ACC112 (cell line): Measurements from ENCODE around the gene S100A3.
"Not testable (repeated sequence)": the region's sequence is repeated elsewhere in the genome, so short reads cannot be mapped to it uniquely, and the experiment has no call there.

Experiments used
- H2AFZ ChIP-seq: fragments of 200-600 bp; sonication (generic); one replicate; pipeline ENCODE4 v1.6.0; 2017; ENCODE audit warnings: antibody characterized with exemption, low read length; ENCODE audit not compliant: unreplicated experiment
- H3K27ac ChIP-seq: fragments of 200-600 bp; sonication (generic); 2 replicates; pipeline ENCODE4 v1.5.1; 2014; ENCODE audit warnings: low read depth, mild to moderate bottlenecking, antibody characterized with exemption, low read length, moderate library complexity
- H3K27me3 ChIP-seq: fragments of 200-600 bp; sonication (generic); 2 replicates; pipeline ENCODE4 v1.6.1; 2014; ENCODE audit warnings: mild to moderate bottlenecking, antibody characterized with exemption, low read length, moderate library complexity, mixed read lengths; ENCODE audit not compliant: insufficient read depth
- H3K36me3 ChIP-seq: fragments of 200-600 bp; sonication (generic); 2 replicates; pipeline ENCODE4 v1.6.1; 2016; ENCODE audit warnings: mild to moderate bottlenecking, antibody characterized with exemption, low read length, moderate library complexity, mixed read lengths; ENCODE audit not compliant: insufficient read depth
- H3K4me1 ChIP-seq: fragments of 200-600 bp; sonication (generic); one replicate; pipeline ENCODE4 v1.6.1; 2016; ENCODE audit warnings: low read length, mixed read lengths; ENCODE audit not compliant: insufficient read depth, unreplicated experiment, control insufficient read depth
- H3K4me3 ChIP-seq: fragments of 200-600 bp; sonication (generic); 2 replicates; pipeline ENCODE4 v1.5.1; 2014; ENCODE audit warnings: mild to moderate bottlenecking, low read depth, low read length
- H3K79me2 ChIP-seq: fragments of 200-600 bp; sonication (generic); one replicate; pipeline ENCODE4 v1.6.0; 2016; ENCODE audit warnings: low read length; ENCODE audit not compliant: control insufficient read depth, unreplicated experiment, insufficient read depth

Gene S100A3, protein sequence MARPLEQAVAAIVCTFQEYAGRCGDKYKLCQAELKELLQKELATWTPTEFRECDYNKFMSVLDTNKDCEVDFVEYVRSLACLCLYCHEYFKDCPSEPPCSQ

DNA sequence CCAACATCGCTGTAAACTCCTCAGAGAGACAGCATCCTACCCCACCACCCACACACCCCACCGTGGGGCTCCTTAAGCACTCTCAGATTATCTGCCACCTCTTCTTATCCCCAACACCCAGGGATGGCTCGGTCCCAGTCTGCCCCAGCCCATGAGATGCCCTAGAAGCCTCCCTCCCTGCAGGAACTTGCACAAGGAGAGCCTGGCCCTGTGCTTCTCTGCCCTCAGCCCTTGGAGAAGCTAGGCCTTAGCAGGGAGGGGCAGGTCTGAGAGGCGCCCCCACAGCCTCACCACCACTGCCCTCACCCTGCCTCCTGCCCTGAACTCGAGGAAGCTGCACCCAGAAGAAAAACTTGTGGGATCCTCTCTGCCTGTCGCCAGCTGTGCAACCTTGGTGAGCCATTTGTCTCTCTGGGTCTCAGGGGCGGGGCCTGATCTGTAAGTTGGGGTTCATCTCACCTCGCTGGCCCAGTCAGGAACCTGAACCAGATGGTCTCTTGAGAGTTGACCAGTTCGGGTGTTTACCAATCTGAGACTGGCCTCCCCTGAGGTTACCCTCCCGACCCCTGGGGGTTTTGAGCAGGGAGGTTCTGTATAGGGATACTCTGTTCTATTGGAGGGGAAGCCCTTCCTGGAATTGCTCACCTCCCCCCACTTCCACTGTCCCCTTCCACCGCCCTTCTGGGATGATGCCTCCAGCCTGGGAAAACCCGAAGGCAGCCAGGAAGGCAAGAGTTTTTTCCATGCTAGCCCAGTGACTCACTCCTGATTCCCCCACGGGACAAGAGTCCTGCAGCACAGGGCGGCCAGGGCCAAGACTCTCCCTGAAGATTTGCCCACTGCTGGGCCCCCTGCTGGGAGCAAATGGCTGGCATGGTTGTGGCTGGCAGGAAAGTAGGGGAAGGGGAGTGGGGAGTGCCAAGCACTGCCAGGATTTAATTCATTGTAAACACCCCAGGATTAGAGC lies at the start of gene S100A3:
Gene S100A3, minus strand, starts transcription at position 537 of the 967 bp plus-strand sequence. CDS start 773 bp downstream, outside the sequence.
- Histone ChIP-seq H3K4me1 (peaks cover 67% of the 10 kb centered on the region), H3K4me3 (peak within 1 kb of the TSS; percentile 5; the same call in 1 of the 2 replicates), H2AFZ (no peak within 1 kb of the TSS), H3K36me3 (no peaks in the 10 kb centered on the region), H3K27ac (peak within 1 kb of the TSS; percentile 77), H3K27me3 (no peaks in the 10 kb centered on the region), H3K79me2 (no peaks in the 10 kb centered on the region)

DNA sequence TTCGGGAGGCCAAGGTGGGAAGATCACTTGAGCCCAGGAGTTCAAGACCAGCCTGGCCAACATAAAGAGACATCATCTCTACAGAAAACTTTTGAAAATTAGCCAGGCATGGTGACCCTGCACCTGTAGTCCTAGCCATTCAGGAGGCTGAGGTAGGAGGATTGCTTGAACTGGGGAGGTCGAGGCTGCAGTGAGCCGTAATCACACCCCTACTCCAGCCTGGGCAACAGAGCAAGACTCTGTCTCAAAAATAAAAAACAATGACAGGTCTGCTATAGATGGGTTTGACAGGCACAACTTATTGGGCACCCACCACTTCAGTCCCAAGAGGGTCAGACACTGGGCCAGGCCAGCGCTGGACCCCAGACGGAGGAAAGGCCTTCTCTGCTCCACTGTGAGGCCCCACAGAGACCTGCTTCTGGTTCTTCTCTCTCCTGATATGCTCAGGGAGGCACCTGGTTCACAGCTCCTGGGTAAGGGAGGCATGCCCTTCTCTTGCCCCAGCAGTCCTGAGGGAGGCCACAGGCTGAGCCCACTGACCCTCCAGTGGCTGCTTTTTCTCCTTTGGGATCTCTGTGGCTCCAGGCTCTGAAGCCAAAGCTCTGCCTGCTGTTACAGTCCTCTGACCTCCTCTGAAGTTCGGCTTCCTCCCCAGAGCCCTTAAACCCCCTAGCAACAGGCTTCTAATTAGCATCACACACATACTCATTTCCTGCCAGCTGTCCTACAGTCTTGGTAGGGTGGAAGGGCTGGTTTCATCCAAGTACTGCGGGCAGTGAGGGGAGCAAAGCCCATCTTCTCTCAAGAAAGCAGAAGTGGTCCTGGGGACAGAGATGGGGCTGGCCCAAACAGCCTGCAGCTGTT lies 49.5 kb upstream of the S100A3 start:
- no peaks in the 10 kb centered on the region for H3K79me2 ChIP-seq
- H2AFZ ChIP-seq, result no peak overlapping the region
- H3K36me3 ChIP-seq, result 0 out of 2 replicates have a peak, but pooled peaks cover 5% of the 10 kb centered on the region
- H3K27ac ChIP-seq, result peak overlapping the region; percentile 59
- no peaks in the 10 kb centered on the region for H3K27me3 ChIP-seq
- no peak overlapping the region for H3K4me3 ChIP-seq
- peaks cover 48% of the 10 kb centered on the region for H3K4me1 ChIP-seq

DNA sequence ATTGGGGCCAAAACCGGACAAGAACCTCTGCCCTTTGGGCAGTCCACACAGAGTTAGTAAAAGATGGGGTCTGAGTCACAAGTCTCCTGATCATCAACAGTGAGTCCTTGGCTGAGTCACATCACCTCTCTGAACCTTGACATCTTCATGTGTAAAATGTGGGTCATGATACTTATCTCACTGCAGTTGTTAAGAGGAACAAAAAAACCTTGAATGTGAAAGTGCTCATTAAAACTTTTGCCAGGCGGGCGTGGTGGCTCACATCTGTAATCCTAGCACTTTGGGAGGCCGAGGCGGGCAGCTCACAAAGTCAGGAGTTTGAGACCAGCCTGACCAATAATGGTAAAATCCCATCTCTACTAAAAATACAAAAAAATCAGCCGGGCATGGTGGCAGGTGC lies 48.1 kb upstream of the S100A3 start:
- peak overlapping the region; percentile 59; the same call in 1 of the 2 replicates for H3K27ac ChIP-seq
- no peaks in the 10 kb centered on the region for H3K36me3 ChIP-seq
- peaks cover 46% of the 10 kb centered on the region for H3K4me1 ChIP-seq
- no peak overlapping the region for H3K4me3 ChIP-seq
- H2AFZ ChIP-seq, result no peak overlapping the region
- H3K27me3 ChIP-seq, result no peaks in the 10 kb centered on the region
- no peaks in the 10 kb centered on the region for H3K79me2 ChIP-seq

DNA sequence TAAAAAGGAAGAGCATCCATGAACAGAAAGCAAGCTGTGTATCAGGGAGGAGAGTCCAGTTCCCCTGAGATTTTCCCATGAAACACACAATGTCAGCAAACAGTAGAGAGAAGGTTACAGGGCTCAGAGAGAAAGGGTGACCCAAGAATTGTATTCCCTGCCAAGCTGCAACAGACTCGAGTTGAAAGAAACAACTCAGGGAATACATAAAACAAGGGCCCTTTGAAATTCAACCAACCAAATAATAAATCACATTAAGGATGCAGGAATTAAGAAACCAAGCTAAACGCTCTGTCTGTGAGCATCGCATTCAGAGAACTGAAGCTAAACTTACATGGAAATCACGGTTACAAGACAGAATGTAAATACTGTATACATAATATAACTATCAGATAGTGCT lies 43.7 kb upstream of the S100A3 start:
- no peaks in the 10 kb centered on the region for H3K36me3 ChIP-seq
- peaks cover 9% of the 10 kb centered on the region for H3K4me1 ChIP-seq
- H2AFZ ChIP-seq, result no peak overlapping the region
- no peaks in the 10 kb centered on the region for H3K79me2 ChIP-seq
- H3K27me3 ChIP-seq, result no peaks in the 10 kb centered on the region
- H3K27ac ChIP-seq, result no peak overlapping the region
- no peak overlapping the region for H3K4me3 ChIP-seq

DNA sequence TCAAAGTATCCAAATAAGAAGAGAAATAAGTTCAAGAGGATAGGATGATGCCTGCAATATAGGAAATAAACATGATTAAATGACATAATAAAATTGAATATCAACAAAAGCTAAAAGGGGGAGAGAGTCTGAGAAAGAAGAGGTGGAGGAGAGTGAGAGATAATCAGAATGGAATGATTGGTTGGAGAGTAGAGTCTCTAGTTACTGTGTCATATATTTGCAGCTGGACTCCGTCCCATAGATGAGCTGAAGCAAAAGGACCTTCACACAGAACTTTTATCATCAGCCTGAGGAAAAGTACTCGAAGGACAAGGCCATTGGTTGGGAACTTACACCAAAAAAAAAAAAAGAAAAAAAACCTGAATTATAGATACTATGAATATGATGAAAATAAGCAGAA lies 39.4 kb upstream of the S100A3 start:
- H3K4me1 ChIP-seq, result peaks cover 5% of the 10 kb centered on the region
- H2AFZ ChIP-seq, result no peak overlapping the region
- no peaks in the 10 kb centered on the region for H3K27me3 ChIP-seq
- H3K36me3 ChIP-seq, result no peaks in the 10 kb centered on the region
- H3K4me3 ChIP-seq, result no peak overlapping the region
- H3K79me2 ChIP-seq, result no peaks in the 10 kb centered on the region
- no peak overlapping the region for H3K27ac ChIP-seq

DNA sequence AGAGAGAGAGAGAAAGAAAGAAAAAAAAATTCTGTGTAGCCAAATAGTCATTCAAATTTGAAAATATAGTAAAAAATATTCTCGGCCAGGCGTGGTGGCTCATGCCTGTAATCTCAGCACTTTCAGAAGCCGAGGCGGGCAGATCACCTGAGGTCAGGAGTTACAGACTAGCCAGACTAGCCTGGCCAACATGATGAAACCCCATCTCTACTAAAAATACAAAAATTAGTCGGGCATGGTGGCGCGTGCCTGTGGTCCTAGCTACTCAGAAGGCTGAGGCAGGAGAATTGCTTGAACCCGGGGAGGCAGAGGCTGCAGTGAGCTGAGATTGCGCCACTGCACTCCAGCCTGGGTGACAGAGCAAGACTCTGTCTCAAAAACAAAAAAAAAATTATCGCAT lies 39.0 kb upstream of the S100A3 start:
- H3K27me3 ChIP-seq, H2AFZ ChIP-seq, H3K27ac ChIP-seq, H3K36me3 ChIP-seq, H3K4me1 ChIP-seq, H3K79me2 ChIP-seq, H3K4me3 ChIP-seq: not testable (repeated sequence)

DNA sequence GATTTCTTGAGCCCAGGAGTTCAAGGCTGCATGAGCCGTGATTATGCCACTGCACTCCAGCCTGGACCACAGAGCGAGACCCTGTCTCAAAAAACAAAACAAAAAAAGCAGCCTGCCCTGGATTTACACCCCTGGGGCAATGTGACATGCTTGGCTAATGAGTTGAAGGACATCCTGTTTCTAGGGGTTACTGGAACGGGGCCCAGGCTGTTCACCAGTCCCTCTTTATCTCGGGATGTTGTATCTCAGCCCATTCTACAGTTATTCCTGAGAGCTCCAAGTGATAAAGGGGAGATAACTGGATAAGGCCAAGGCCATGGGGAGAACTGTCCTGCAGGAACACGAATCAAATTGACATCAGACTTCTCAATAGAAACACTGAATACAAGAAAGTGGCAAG lies 38.3 kb upstream of the S100A3 start:
- H3K79me2 ChIP-seq, result no peaks in the 10 kb centered on the region
- no peak overlapping the region for H3K4me3 ChIP-seq
- H3K4me1 ChIP-seq, result peaks cover 5% of the 10 kb centered on the region
- H3K27ac ChIP-seq, result no peak overlapping the region
- H3K27me3 ChIP-seq, result no peaks in the 10 kb centered on the region
- no peak overlapping the region for H2AFZ ChIP-seq
- H3K36me3 ChIP-seq, result no peaks in the 10 kb centered on the region

DNA sequence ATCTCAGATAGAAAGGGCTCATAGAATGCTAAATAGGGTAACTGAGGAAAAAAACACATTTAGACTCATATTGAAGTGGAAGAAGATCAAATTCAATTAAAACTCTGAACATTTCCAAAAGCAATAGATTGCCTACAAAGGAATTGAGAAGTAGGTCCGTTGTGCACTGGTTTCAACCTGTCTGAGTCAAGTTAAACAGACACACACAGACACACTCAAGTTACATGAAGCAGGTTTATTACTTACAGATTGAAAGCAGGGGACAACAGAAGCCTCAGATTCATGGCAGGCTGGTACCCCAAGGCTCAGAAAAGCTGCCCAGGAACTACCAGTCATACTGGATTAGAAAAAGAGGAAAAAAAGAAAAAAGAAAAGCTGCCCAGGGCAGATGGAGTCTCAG lies 37.3 kb upstream of the S100A3 start:
- Histone ChIP-seq H3K27me3 (no peaks in the 10 kb centered on the region), H3K4me1 (peaks cover 5% of the 10 kb centered on the region), H3K4me3 (no peak overlapping the region), H3K79me2 (no peaks in the 10 kb centered on the region), H3K27ac (no peak overlapping the region), H2AFZ (no peak overlapping the region), H3K36me3 (no peaks in the 10 kb centered on the region)

DNA sequence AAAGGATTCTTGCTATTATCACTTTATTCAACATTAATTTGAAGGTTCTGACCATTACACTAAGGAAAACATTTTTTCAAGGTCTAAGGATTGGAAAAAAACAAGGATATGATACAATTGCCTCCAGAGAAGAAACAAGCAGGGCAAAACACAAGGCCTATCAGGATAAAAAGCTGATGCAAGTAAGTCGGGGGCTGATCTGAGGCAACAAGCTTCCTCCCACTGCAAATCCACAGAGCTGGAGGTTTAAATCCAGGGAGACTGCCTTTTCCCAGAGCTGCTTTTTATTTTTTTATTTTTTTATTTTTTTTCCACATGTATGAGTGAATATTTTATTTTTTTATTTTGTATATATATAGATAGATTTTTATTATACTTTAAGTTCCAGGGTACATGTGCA lies 35.9 kb upstream of the S100A3 start:
- no peaks in the 10 kb centered on the region for H3K27me3 ChIP-seq
- H3K4me3 ChIP-seq, result no peak overlapping the region
- no peak overlapping the region for H3K27ac ChIP-seq
- H2AFZ ChIP-seq, result no peak overlapping the region
- no peaks in the 10 kb centered on the region for H3K36me3 ChIP-seq
- H3K79me2 ChIP-seq, result no peaks in the 10 kb centered on the region
- H3K4me1 ChIP-seq, result peaks cover 5% of the 10 kb centered on the region

DNA sequence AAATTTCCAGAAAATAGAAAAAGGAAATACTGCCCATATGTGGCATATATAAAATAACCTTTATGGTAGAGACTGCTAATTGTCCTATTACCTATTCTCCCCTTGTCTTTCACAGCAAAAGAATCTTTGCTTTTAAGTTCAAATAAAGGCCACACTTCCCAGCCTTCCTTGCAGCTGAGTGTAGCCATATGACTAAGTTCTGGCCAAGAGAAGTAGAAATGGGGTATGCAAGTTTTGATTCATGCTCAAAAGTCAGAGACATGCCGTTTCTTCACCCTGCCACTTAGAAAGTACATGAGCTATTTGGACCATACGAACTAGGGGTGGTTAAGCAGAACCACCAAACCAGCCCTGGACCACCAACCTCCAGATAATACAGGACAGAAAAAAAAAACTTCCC lies 34.9 kb upstream of the S100A3 start:
- Histone ChIP-seq H3K4me3 (no peak overlapping the region), H3K4me1 (peaks cover 6% of the 10 kb centered on the region), H3K36me3 (no peaks in the 10 kb centered on the region), H3K27ac (no peak overlapping the region), H3K27me3 (no peaks in the 10 kb centered on the region), H3K79me2 (no peaks in the 10 kb centered on the region), H2AFZ (no peak overlapping the region)
